ENCODE data around the gene CCNF.

CCNF gene

DNA sequence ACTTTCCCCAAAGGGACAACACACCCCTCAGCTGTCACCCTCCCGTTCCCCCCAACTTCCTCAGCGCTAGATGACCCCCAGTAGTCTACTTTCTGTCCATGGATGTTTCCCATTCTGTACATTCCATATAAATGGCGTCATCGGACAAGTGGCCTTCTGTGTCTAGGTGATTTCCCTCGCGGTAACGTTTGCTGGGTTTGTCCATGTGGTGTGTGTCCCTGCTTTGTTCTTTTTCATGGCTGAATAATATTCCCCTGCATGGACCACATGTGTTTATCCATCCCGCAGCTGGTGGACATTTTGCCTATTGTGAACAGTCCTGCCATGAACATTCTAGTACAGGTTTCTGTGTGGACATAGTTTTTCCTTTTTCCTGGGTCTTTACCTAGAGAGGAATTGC is 23.4 kb downstream of the CCNF start:
- H3K79me1 ChIP-seq (ENCODE audit: low read depth, low read length): peaks cover 8% of the 10 kb centered on the region
- no peak overlapping the region for H4K91ac ChIP-seq (ENCODE audit: low read depth, low read length, poor library complexity)
- no peak overlapping the region for H3K18ac ChIP-seq (ENCODE audit: low read length)
- H3K9ac ChIP-seq (ENCODE audit: low read depth, low read length, poor library complexity): no peak overlapping the region
- no peak overlapping the region for H2BK15ac ChIP-seq (ENCODE audit: low read length)
- no peaks in the 10 kb centered on the region for H3K27me3 ChIP-seq (ENCODE audit: control insufficient read depth in 3 of 3, insufficient read depth in 3 of 3, low read depth in 1 of 3, low read length in 3 of 3)
- WGBS, 2 donors (ENCODE audit: extremely low coverage in 2 of 2, insufficient read length in 2 of 2, insufficient replicate concordance in 1 of 2): no CpG with 5 or more reads among the region's 8 CpGs
- no peak overlapping the region for H3K14ac ChIP-seq (ENCODE audit: low read length)
- H3K4ac ChIP-seq (ENCODE audit: low read length): no peak overlapping the region
- H2BK120ac ChIP-seq (ENCODE audit: low read depth, low read length): no peak overlapping the region
- no peak overlapping the region for H3K23ac ChIP-seq (ENCODE audit: low read depth, low read length, poor library complexity)
- H3K4me2 ChIP-seq (ENCODE audit: insufficient read depth, low read length, poor library complexity, severe bottlenecking): no peak overlapping the region
- H4K8ac ChIP-seq (ENCODE audit: low read depth, low read length): no peak overlapping the region
- no peak overlapping the region for H3K4me3 ChIP-seq (ENCODE audit: low read length in 2 of 2)
- H2BK5ac ChIP-seq (ENCODE audit: low read length): no peak overlapping the region
- H3K27ac ChIP-seq (replicated peaks; ENCODE audit: low read length): no peak overlapping the region
- DNase-seq (ENCODE audit: low spot score): no peak
- H3K9me3 ChIP-seq (replicated peaks in 1 of 2; ENCODE audit: control insufficient read depth in 2 of 2, insufficient read depth in 1 of 2, low read depth in 1 of 2, low read length in 2 of 2): no peaks in the 10 kb centered on the region
- H2AK5ac ChIP-seq (ENCODE audit: low read depth, low read length): no peak overlapping the region
- no peak overlapping the region for H2AFZ ChIP-seq (ENCODE audit: low read length)
- H3K4me1 ChIP-seq (ENCODE audit: control insufficient read depth in 2 of 2, insufficient read depth in 1 of 2, low read depth in 1 of 2, low read length in 2 of 2): no peaks in the 10 kb centered on the region
- no peak overlapping the region for H2BK12ac ChIP-seq (ENCODE audit: low read length)
- peaks cover 75 to 98% of the 10 kb centered on the region in 2 donors for H3K36me3 ChIP-seq (replicated peaks in 1 of 2; ENCODE audit: control insufficient read depth in 2 of 2, insufficient read depth in 2 of 2, low read length in 2 of 2)

DNA sequence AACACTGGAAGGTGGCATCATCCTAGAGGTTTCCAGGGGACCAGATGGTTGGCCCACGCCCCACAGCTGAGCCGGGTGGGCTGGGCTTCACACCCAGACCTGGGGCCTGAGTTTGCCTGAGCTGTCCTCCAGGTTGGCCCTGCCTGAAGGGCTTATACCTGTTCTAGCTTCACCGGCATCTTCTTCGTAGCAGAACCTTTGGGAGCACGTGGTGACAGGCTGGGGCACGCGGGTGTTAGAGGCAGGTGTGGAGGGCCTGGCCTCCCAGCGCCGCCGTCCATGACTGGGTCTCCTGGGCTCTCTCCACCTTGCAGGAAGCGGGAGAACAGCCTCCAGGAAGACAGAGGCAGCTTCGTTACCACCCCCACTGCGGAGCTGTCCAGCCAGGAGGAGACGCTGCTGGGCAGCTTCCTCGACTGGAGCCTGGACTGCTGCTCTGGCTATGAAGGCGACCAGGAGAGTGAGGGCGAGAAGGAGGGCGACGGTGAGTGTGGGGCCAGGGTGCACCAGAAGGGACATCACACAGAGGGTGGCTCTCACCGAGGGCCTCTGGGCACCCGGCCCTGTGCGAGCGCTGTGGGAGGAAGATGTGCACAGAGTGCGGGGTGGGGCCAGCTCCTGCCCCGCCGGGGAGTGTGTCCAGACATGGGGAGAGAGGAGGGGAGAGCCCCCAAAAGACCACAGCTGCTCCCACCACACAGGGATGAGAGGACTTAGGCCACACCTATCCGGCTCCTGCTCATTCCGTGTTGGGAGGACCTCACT is 26.0 kb downstream of the CCNF start:
- H3K14ac ChIP-seq (ENCODE audit: low read length): peak overlapping the region; percentile 3
- H2AFZ ChIP-seq (ENCODE audit: low read length): no peak overlapping the region
- peak overlapping the region; percentile 17 for H3K23ac ChIP-seq (ENCODE audit: low read depth, low read length, poor library complexity)
- no peak overlapping the region for H2BK12ac ChIP-seq (ENCODE audit: low read length)
- no peak overlapping the region for H2BK120ac ChIP-seq (ENCODE audit: low read depth, low read length)
- H3K27me3 ChIP-seq (ENCODE audit: control insufficient read depth in 3 of 3, insufficient read depth in 3 of 3, low read depth in 1 of 3, low read length in 3 of 3): no peaks in the 10 kb centered on the region
- H3K18ac ChIP-seq (ENCODE audit: low read length): no peak overlapping the region
- H4K8ac ChIP-seq (ENCODE audit: low read depth, low read length): peak overlapping the region; percentile 43
- peaks cover 4% of the 10 kb centered on the region for H3K79me1 ChIP-seq (ENCODE audit: low read depth, low read length)
- no peak overlapping the region for H3K4ac ChIP-seq (ENCODE audit: low read length)
- WGBS, 2 donors (ENCODE audit: extremely low coverage in 2 of 2, insufficient read length in 2 of 2, insufficient replicate concordance in 1 of 2): no CpG with 5 or more reads among the region's 28 CpGs
- no peak overlapping the region for H2BK15ac ChIP-seq (ENCODE audit: low read length)
- no peak overlapping the region for H3K9ac ChIP-seq (ENCODE audit: low read depth, low read length, poor library complexity)
- peaks cover 62 to 83% of the 10 kb centered on the region in 2 donors for H3K36me3 ChIP-seq (replicated peaks in 1 of 2; ENCODE audit: control insufficient read depth in 2 of 2, insufficient read depth in 2 of 2, low read length in 2 of 2)
- no peaks in the 10 kb centered on the region for H3K9me3 ChIP-seq (replicated peaks in 1 of 2; ENCODE audit: control insufficient read depth in 2 of 2, insufficient read depth in 1 of 2, low read depth in 1 of 2, low read length in 2 of 2)
- no peak overlapping the region for H3K4me2 ChIP-seq (ENCODE audit: insufficient read depth, low read length, poor library complexity, severe bottlenecking)
- H2BK5ac ChIP-seq (ENCODE audit: low read length): peak overlapping the region; percentile 87
- H3K4me1 ChIP-seq (ENCODE audit: control insufficient read depth in 2 of 2, insufficient read depth in 1 of 2, low read depth in 1 of 2, low read length in 2 of 2): peaks cover 4 to 10% of the 10 kb centered on the region in 2 donors
- no peak overlapping the region for H4K91ac ChIP-seq (ENCODE audit: low read depth, low read length, poor library complexity)
- no peak overlapping the region for H3K4me3 ChIP-seq (ENCODE audit: low read length in 2 of 2)
- H3K27ac ChIP-seq (replicated peaks; ENCODE audit: low read length): no peak overlapping the region
- no peak overlapping the region for H2AK5ac ChIP-seq (ENCODE audit: low read depth, low read length)
- no peak for DNase-seq (ENCODE audit: low spot score)

DNA sequence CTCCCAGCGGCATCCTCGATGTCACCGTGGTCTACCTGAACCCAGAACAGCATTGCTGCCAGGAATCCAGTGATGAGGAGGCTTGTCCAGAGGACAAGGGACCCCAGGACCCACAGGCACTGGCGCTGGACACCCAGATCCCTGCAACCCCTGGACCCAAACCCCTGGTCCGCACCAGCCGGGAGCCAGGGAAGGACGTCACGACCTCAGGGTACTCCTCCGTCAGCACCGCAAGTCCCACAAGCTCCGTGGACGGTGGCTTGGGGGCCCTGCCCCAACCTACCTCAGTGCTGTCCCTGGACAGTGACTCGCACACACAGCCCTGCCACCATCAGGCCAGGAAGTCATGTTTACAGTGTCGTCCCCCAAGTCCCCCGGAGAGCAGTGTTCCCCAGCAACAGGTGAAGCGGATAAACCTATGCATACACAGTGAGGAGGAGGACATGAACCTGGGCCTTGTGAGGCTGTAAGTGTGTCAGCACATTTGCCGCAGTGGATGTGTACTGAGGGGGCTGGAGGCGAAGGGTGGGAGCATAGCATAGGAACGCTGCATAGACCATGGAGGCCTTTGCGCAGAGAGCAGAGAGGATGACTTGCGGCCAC is 27.4 kb downstream of the CCNF start:
- Histone ChIP-seq H3K36me3 (replicated peaks in 1 of 2; ENCODE audit: control insufficient read depth in 2 of 2, insufficient read depth in 2 of 2, low read length in 2 of 2) (peaks cover 63 to 79% of the 10 kb centered on the region in 2 donors), H3K27me3 (ENCODE audit: control insufficient read depth in 3 of 3, insufficient read depth in 3 of 3, low read depth in 1 of 3, low read length in 3 of 3) (no peaks in the 10 kb centered on the region), H2AK5ac (ENCODE audit: low read depth, low read length) (no peak overlapping the region), H2BK120ac (ENCODE audit: low read depth, low read length) (no peak overlapping the region), H4K8ac (ENCODE audit: low read depth, low read length) (no peak overlapping the region), H2BK15ac (ENCODE audit: low read length) (peak overlapping the region; percentile 49), H3K9ac (ENCODE audit: low read depth, low read length, poor library complexity) (peak overlapping the region; percentile 50), H2BK5ac (ENCODE audit: low read length) (no peak overlapping the region), H2AFZ (ENCODE audit: low read length) (no peak overlapping the region), H3K18ac (ENCODE audit: low read length) (no peak overlapping the region), H3K9me3 (replicated peaks in 1 of 2; ENCODE audit: control insufficient read depth in 2 of 2, insufficient read depth in 1 of 2, low read depth in 1 of 2, low read length in 2 of 2) (no peaks in the 10 kb centered on the region), H3K4me2 (ENCODE audit: insufficient read depth, low read length, poor library complexity, severe bottlenecking) (no peak overlapping the region), H3K4me1 (ENCODE audit: control insufficient read depth in 2 of 2, insufficient read depth in 1 of 2, low read depth in 1 of 2, low read length in 2 of 2) (peaks cover 13 to 19% of the 10 kb centered on the region in 2 donors), H3K27ac (replicated peaks; ENCODE audit: low read length) (no peak overlapping the region), H3K4me3 (ENCODE audit: low read length in 2 of 2) (no peak overlapping the region), H3K79me1 (ENCODE audit: low read depth, low read length) (peaks cover 15% of the 10 kb centered on the region), H3K14ac (ENCODE audit: low read length) (no peak overlapping the region), H4K91ac (ENCODE audit: low read depth, low read length, poor library complexity) (no peak overlapping the region), H3K23ac (ENCODE audit: low read depth, low read length, poor library complexity) (peak overlapping the region; percentile 80), H3K4ac (ENCODE audit: low read length) (no peak overlapping the region), H2BK12ac (ENCODE audit: low read length) (no peak overlapping the region)
- WGBS, 2 donors (ENCODE audit: extremely low coverage in 2 of 2, insufficient read length in 2 of 2, insufficient replicate concordance in 1 of 2): no CpG with 5 or more reads among the region's 21 CpGs
- no peak for DNase-seq (ENCODE audit: low spot score)

GRCh38 chr16:2457267-2457666 is 28.0 kb downstream of the CCNF start:
- no peak overlapping the region for H3K9ac ChIP-seq (ENCODE audit: low read depth, low read length, poor library complexity)
- no peak overlapping the region for H3K4me2 ChIP-seq (ENCODE audit: insufficient read depth, low read length, poor library complexity, severe bottlenecking)
- H3K18ac ChIP-seq (ENCODE audit: low read length): no peak overlapping the region
- no peak overlapping the region for H2AFZ ChIP-seq (ENCODE audit: low read length)
- no peak overlapping the region for H2AK5ac ChIP-seq (ENCODE audit: low read depth, low read length)
- no peaks in the 10 kb centered on the region for H3K27me3 ChIP-seq (ENCODE audit: control insufficient read depth in 3 of 3, insufficient read depth in 3 of 3, low read depth in 1 of 3, low read length in 3 of 3)
- H3K36me3 ChIP-seq (replicated peaks in 1 of 2; ENCODE audit: control insufficient read depth in 2 of 2, insufficient read depth in 2 of 2, low read length in 2 of 2): peaks cover 61 to 79% of the 10 kb centered on the region in 2 donors
- H2BK15ac ChIP-seq (ENCODE audit: low read length): no peak overlapping the region
- H3K4me3 ChIP-seq (ENCODE audit: low read length in 2 of 2): no peak overlapping the region
- no peak overlapping the region for H4K91ac ChIP-seq (ENCODE audit: low read depth, low read length, poor library complexity)
- H3K4ac ChIP-seq (ENCODE audit: low read length): no peak overlapping the region
- no peak overlapping the region for H3K27ac ChIP-seq (replicated peaks; ENCODE audit: low read length)
- H3K9me3 ChIP-seq (replicated peaks in 1 of 2; ENCODE audit: control insufficient read depth in 2 of 2, insufficient read depth in 1 of 2, low read depth in 1 of 2, low read length in 2 of 2): no peaks in the 10 kb centered on the region
- no peak overlapping the region for H3K14ac ChIP-seq (ENCODE audit: low read length)
- H2BK120ac ChIP-seq (ENCODE audit: low read depth, low read length): no peak overlapping the region
- H3K4me1 ChIP-seq (ENCODE audit: control insufficient read depth in 2 of 2, insufficient read depth in 1 of 2, low read depth in 1 of 2, low read length in 2 of 2): peaks cover 13 to 19% of the 10 kb centered on the region in 2 donors
- WGBS, 2 donors (ENCODE audit: extremely low coverage in 2 of 2, insufficient read length in 2 of 2, insufficient replicate concordance in 1 of 2): no CpG with 5 or more reads among the region's 13 CpGs
- H4K8ac ChIP-seq (ENCODE audit: low read depth, low read length): no peak overlapping the region
- peaks cover 15% of the 10 kb centered on the region for H3K79me1 ChIP-seq (ENCODE audit: low read depth, low read length)
- peak overlapping the region; percentile 80 for H3K23ac ChIP-seq (ENCODE audit: low read depth, low read length, poor library complexity)
- DNase-seq (ENCODE audit: low spot score): no peak
- H2BK12ac ChIP-seq (ENCODE audit: low read length): no peak overlapping the region
- H2BK5ac ChIP-seq (ENCODE audit: low read length): no peak overlapping the region

All from neuronal stem cell (in vitro differentiated cells).